SK-N-MC (cell line): ENCODE measurements around the gene ITIH2.

Experiments used
- EZH2 ChIP-seq: fragments of 200-600 bp; sonication (generic); IDR thresholded peaks from one replicate; pipeline ENCODE4 v1.6.1; 2017; ENCODE audit warnings: antibody characterized with exemption
- POLR2AphosphoS5 ChIP-seq: IDR thresholded peaks from 2 replicates; pipeline ENCODE4 v1.6.1; 2012; ENCODE audit warnings: mild to moderate bottlenecking, low read depth, low read length, borderline replicate concordance

- TF ChIP-seq EZH2, result no peak
- no peak for TF ChIP-seq POLR2AphosphoS5
Observed at GRCh38 chr10:7708832-7709231, 5.7 kb downstream of the ITIH2 start.
